Fibroblast of villous mesenchyme (primary cell): ENCODE measurements around the gene CAPN9. TPM values are rescaled to one million over a fixed set of nuclear protein-coding genes. Genes with fewer than 3 reads are reported as not detected.

Experiments used
- DNase-seq: peaks from one replicate; pipeline ENCODE4 v3.0.0-alpha.2; 2010; ENCODE audit warnings: low read depth
- H3K4me3 ChIP-seq: 2 replicates; pipeline ENCODE4 v1.5.1; 2011; ENCODE audit warnings: low read depth, mild to moderate bottlenecking, low read length
- CTCF ChIP-seq: IDR thresholded peaks from 2 replicates; pipeline ENCODE4 v1.5.1; 2012; ENCODE audit warnings: low read depth, mild to moderate bottlenecking, low read length; ENCODE audit not compliant: insufficient read depth
- total RNA-seq: library from RNA; depleted of rRNA; stranded (reverse); fragments of >200 nt; gene quantifications from 2 replicates; pipeline ENCODE4 v1.2.3, GENCODE V29; 2012

Gene CAPN9
- total RNA-seq, 1 donor, result not detected

DNA sequence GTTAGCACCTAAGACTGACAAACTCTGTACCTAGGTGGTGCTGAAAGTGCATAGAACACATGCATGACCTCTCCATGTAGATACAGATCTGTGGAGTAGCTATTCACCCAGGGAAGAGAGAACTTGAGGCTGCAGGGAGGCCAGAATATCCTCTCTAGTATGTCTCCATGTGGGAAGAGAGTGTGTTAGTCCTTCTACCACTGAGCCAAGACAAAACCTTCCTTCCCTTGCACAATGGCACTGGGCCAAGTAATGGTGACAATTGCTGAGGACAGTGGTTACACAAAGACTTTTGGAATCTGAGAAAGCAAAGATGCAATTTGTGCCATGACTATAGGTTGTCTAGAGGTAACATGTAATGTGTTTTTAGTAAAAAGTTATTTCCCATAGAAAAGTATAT lies 68.8 kb downstream of the CAPN9 start:
- TF ChIP-seq CTCF, result no peak
- no peak overlapping the region for H3K4me3 ChIP-seq
- no peak for DNase-seq

DNA sequence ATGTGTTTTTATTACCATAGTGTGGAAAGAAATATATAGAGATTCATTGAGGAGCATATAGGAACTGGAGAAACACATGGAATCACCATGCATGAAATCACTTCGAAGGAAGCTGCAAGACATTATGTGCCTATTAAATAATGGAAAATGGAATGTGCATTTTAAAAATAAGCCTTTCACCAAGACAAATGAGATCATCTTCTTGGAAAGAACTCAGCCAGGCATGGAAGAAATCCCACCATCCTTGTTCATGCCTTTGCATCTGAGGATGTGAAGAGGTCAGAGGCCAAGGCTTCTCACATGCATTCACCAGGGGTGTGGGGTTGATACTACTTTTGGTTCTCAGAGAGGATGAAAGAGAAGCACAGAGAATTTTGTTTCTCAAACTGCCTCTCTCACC lies 71.2 kb downstream of the CAPN9 start:
- DNase-seq, result no peak

DNA sequence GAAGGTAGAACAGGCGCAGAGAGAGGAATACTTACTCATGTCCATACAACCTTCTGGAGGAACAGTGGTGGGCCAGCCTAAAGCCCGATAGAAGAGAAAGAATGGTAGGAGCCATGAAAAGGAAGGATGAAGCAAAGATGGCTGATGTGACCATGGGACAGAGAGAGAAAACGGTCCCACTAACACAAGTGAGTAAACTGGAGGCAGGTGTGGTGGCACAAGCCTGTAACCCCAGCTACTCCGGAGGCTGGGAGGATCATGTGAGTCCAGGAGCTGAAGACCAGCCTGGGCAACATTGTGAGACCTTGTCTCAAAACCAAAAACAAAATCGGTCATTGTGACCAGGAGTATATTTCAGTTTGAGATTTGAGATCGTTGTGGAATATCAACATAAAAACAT lies 71.7 kb downstream of the CAPN9 start:
- no peak overlapping the region for H3K4me3 ChIP-seq
- no peak for TF ChIP-seq CTCF
- DNase-seq, result no peak

More for the DNA sequence above, 71.2 kb downstream of the CAPN9 start:
- H3K4me3 ChIP-seq, result no peak overlapping the region
- TF ChIP-seq CTCF, result no peak

- TF ChIP-seq CTCF, result no peak
- DNase-seq, result no peak
- H3K4me3 ChIP-seq, result no peak overlapping the region
Measured at GRCh38 chr1:230819976-230820375, 72.8 kb downstream of the CAPN9 start.

GRCh38 chr1:230820568-230820967 lies 73.4 kb downstream of the CAPN9 start:
- DNase-seq, result no peak
- no peak overlapping the region for H3K4me3 ChIP-seq
- no peak for TF ChIP-seq CTCF

- DNase-seq, result no peak
- no peak for TF ChIP-seq CTCF
- H3K4me3 ChIP-seq, result no peak overlapping the region
Measured at GRCh38 chr1:230821346-230821745, 74.2 kb downstream of the CAPN9 start.

DNA sequence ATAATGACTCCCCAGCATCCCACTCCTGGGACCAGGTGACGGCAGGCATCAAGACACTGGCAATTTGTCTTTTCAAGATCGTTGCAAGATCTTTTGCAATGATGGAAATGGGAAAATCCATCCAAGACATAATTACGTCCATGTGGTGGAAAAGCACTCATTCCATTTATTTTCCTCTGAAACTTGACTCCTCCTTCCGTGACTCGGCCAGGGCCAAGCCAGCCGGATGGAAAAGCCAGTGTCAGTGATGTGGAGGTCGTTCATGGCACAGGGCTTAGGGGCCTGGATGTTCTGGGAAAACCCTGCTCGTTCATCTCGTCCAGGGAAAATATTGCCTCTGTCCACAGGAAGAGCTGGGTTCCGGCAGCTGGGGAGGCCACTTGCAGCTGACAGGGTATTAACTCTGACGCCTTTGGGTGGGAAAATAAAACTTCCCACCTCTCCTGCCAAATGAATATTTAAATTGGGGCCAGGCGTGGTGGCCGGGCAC lies 74.9 kb downstream of the CAPN9 start:
- TF ChIP-seq CTCF, result no peak
- peak; percentile 40 for DNase-seq
- no peak overlapping the region for H3K4me3 ChIP-seq
